HepG2 (cell line): ENCODE data around the gene DARS2. TPM values are rescaled to one million over a fixed set of nuclear protein-coding genes. Genes with fewer than 3 reads are reported as not detected.

Experiments used
- ELF1 ChIP-seq: sonication (generic); formaldehyde crosslinking; IDR thresholded peaks from 2 replicates; pipeline ENCODE4 v1.4.0; 2020; ENCODE audit warnings: missing genetic modification reagents
- MXI1 ChIP-seq: IDR thresholded peaks from 3 replicates; pipeline ENCODE4 v1.6.1; 2012; ENCODE audit warnings: low read depth, low read length, inconsistent platforms, borderline replicate concordance
- RXRB ChIP-seq: IDR thresholded peaks from 2 replicates; pipeline ENCODE4 v1.6.1; 2016; ENCODE audit warnings: borderline replicate concordance, missing genetic modification reagents, missing compliant biosample characterization
- SSRP1 ChIP-seq: IDR thresholded peaks from 2 replicates; pipeline ENCODE4 v1.6.1; 2016; ENCODE audit warnings: control low read depth
- ZNF430 ChIP-seq: sonication (generic); formaldehyde crosslinking; IDR thresholded peaks from 2 replicates; pipeline ENCODE4 v1.9.0; 2021; ENCODE audit warnings: mild to moderate bottlenecking, missing genetic modification reagents
- ZNF558 ChIP-seq: sonication (generic); formaldehyde crosslinking; IDR thresholded peaks from 2 replicates; pipeline ENCODE4 v1.9.0; 2022; ENCODE audit warnings: mild to moderate bottlenecking, missing genetic modification reagents, borderline replicate concordance
- polyA plus RNA-seq, 8 experiments: library from polyadenylated mRNA; depleted of rRNA in 3 of 8; stranded (reverse) in 7 of 8; unstranded in 1 of 8; fragments of >200 nt; fragmentation: Illumina TruSeq in 4 of 8; extraction: Trizol in 4 of 8; gene quantifications; 2 replicates each; pipeline versions ENCODE4 v1.2.1 to v1.2.3, GENCODE V29; 2011 to 2016; ENCODE audit warnings: low read depth in 4 of 8, missing spikeins in 1 of 8, mixed read lengths in 1 of 8; ENCODE audit not compliant: insufficient read depth in 1 of 8
- total RNA-seq, 5 experiments: library from RNA; depleted of rRNA; stranded (reverse); fragments of >200 nt; fragmentation: Illumina TruSeq; extraction: Trizol; gene quantifications; 2 replicates each; pipeline ENCODE4 v1.2.3, GENCODE V29; 2016; ENCODE audit warnings: low read depth in 1 of 5
- TF ChIP-seq, protein P1 (sequence below), 2 experiments: fragments of 450-650 bp in 1 of 2; sonication (generic) in 1 of 2; formaldehyde crosslinking in 1 of 2; IDR thresholded peaks; 2 replicates each; pipeline versions ENCODE4 v1.6.1 to v1.8.0; 2016 to 2022; ENCODE audit warnings: antibody characterized with exemption in 1 of 2, mild to moderate bottlenecking in 1 of 2, missing genetic modification reagents in 1 of 2
- TF ChIP-seq, protein P2 (sequence below): sonication (generic); formaldehyde crosslinking; IDR thresholded peaks from 2 replicates; pipeline ENCODE4 v1.5.1; 2020; ENCODE audit warnings: missing genetic modification reagents, mild to moderate bottlenecking, borderline replicate concordance
- TF ChIP-seq, protein P3 (sequence below): sonication (generic); formaldehyde crosslinking; IDR thresholded peaks from 2 replicates; pipeline ENCODE4; 2020; ENCODE audit warnings: missing genetic modification reagents, mild to moderate bottlenecking, borderline replicate concordance
- TF ChIP-seq, protein P4 (sequence below): sonication (generic); formaldehyde crosslinking; IDR thresholded peaks from 2 replicates; pipeline ENCODE4 v1.5.0; 2020; ENCODE audit warnings: missing genetic modification reagents
- TF ChIP-seq, protein P5 (sequence below): sonication (generic); formaldehyde crosslinking; IDR thresholded peaks from 2 replicates; pipeline ENCODE4 v1.4.0; 2020; ENCODE audit warnings: low read depth, mild to moderate bottlenecking, missing genetic modification reagents

DARS2 gene
- total and polyA plus RNA-seq, 2 of the 13 experiments (the other 11 are each of a cell fraction or from before 2014, with no cell fraction given): 17.6 to 27.7 TPM

DNA sequence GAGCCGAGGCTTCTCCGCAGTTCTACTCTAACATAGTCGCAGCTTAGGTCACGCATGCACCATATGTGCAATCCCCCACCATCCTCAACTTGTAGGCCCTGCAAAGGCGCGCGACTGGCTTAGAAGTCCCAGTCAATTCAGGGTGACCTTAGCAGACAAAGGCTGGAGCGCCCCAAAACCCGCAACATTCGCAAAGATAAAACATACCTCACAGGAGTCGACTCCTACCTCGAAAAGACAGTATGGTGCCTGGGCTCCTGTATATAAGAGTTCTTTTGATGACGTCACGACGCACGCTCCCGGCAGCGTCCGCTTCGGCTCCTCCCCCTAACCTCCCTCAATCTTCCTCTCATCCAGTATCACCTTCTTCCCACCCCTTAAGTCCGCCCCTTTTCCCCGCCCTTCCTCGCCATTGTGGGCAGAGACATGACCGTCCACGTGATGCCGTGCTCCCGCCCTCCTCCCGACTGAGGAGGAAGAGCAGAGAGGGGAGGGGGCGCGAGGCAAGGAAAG, 43.3 kb downstream of the DARS2 start, which contains the start of gene GAS5 (continued):
- TF ChIP-seq, protein P1, sequence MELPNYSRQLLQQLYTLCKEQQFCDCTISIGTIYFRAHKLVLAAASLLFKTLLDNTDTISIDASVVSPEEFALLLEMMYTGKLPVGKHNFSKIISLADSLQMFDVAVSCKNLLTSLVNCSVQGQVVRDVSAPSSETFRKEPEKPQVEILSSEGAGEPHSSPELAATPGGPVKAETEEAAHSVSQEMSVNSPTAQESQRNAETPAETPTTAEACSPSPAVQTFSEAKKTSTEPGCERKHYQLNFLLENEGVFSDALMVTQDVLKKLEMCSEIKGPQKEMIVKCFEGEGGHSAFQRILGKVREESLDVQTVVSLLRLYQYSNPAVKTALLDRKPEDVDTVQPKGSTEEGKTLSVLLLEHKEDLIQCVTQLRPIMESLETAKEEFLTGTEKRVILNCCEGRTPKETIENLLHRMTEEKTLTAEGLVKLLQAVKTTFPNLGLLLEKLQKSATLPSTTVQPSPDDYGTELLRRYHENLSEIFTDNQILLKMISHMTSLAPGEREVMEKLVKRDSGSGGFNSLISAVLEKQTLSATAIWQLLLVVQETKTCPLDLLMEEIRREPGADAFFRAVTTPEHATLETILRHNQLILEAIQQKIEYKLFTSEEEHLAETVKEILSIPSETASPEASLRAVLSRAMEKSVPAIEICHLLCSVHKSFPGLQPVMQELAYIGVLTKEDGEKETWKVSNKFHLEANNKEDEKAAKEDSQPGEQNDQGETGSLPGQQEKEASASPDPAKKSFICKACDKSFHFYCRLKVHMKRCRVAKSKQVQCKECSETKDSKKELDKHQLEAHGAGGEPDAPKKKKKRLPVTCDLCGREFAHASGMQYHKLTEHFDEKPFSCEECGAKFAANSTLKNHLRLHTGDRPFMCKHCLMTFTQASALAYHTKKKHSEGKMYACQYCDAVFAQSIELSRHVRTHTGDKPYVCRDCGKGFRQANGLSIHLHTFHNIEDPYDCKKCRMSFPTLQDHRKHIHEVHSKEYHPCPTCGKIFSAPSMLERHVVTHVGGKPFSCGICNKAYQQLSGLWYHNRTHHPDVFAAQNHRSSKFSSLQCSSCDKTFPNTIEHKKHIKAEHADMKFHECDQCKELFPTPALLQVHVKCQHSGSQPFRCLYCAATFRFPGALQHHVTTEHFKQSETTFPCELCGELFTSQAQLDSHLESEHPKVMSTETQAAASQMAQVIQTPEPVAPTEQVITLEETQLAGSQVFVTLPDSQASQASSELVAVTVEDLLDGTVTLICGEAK (IDR thresholded peaks at IDR 0.05): no peak
- TF ChIP-seq, protein P1 (CRISPR knock-in tag; IDR thresholded peaks at IDR 0.05): peak; percentile 56
- TF ChIP-seq ELF1 (CRISPR knock-in tag): peak; percentile 67; the same call in 1 of the 2 replicates
- TF ChIP-seq RXRB (CRISPR knock-in tag): peak; percentile 31; the same call in 1 of the 2 replicates
- TF ChIP-seq, protein P2, sequence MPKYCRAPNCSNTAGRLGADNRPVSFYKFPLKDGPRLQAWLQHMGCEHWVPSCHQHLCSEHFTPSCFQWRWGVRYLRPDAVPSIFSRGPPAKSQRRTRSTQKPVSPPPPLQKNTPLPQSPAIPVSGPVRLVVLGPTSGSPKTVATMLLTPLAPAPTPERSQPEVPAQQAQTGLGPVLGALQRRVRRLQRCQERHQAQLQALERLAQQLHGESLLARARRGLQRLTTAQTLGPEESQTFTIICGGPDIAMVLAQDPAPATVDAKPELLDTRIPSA (CRISPR knock-in tag): no peak
- TF ChIP-seq ZNF558 (CRISPR knock-in tag): 0 out of 2 replicates have a peak, but pooled peaks have one; percentile 71
- TF ChIP-seq, protein P3, sequence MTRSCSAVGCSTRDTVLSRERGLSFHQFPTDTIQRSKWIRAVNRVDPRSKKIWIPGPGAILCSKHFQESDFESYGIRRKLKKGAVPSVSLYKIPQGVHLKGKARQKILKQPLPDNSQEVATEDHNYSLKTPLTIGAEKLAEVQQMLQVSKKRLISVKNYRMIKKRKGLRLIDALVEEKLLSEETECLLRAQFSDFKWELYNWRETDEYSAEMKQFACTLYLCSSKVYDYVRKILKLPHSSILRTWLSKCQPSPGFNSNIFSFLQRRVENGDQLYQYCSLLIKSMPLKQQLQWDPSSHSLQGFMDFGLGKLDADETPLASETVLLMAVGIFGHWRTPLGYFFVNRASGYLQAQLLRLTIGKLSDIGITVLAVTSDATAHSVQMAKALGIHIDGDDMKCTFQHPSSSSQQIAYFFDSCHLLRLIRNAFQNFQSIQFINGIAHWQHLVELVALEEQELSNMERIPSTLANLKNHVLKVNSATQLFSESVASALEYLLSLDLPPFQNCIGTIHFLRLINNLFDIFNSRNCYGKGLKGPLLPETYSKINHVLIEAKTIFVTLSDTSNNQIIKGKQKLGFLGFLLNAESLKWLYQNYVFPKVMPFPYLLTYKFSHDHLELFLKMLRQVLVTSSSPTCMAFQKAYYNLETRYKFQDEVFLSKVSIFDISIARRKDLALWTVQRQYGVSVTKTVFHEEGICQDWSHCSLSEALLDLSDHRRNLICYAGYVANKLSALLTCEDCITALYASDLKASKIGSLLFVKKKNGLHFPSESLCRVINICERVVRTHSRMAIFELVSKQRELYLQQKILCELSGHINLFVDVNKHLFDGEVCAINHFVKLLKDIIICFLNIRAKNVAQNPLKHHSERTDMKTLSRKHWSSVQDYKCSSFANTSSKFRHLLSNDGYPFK (CRISPR knock-in tag): peak; percentile 65; the same call in 1 of the 2 replicates
- peak; percentile 73; the same call in 2 of the 3 replicates for TF ChIP-seq MXI1
- TF ChIP-seq, protein P4, sequence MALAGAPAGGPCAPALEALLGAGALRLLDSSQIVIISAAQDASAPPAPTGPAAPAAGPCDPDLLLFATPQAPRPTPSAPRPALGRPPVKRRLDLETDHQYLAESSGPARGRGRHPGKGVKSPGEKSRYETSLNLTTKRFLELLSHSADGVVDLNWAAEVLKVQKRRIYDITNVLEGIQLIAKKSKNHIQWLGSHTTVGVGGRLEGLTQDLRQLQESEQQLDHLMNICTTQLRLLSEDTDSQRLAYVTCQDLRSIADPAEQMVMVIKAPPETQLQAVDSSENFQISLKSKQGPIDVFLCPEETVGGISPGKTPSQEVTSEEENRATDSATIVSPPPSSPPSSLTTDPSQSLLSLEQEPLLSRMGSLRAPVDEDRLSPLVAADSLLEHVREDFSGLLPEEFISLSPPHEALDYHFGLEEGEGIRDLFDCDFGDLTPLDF: peak; percentile 59; the same call in 1 of the 2 replicates
- peak; percentile 92 for TF ChIP-seq SSRP1 (CRISPR knock-in tag)
- TF ChIP-seq, protein P5, sequence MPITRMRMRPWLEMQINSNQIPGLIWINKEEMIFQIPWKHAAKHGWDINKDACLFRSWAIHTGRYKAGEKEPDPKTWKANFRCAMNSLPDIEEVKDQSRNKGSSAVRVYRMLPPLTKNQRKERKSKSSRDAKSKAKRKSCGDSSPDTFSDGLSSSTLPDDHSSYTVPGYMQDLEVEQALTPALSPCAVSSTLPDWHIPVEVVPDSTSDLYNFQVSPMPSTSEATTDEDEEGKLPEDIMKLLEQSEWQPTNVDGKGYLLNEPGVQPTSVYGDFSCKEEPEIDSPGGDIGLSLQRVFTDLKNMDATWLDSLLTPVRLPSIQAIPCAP (CRISPR knock-in tag): 0 out of 2 replicates have a peak, but pooled peaks have one; percentile 45
- TF ChIP-seq ZNF430 (CRISPR knock-in tag): 0 out of 2 replicates have a peak, but pooled peaks have one; percentile 8
